Neural cell (in vitro differentiated cells): ENCODE measurements around the gene CTSA.

Experiments used
- EP300 ChIP-seq: fragments of 450-650 bp; conservative IDR thresholded peaks from 2 replicates; pipeline ENCODE4 v1.6.1; 2014; ENCODE audit warnings: antibody characterized with exemption, mild to moderate bottlenecking, moderate library complexity; ENCODE audit not compliant: poor library complexity, severe bottlenecking
- EZH2 ChIP-seq: fragments of 200-600, 300-800 bp; shearing (Covaris generic), sonication (generic); IDR thresholded peaks from 2 replicates; pipeline ENCODE4 v1.6.1; 2014; ENCODE audit warnings: antibody characterized with exemption, low read length, borderline replicate concordance, mild to moderate bottlenecking; ENCODE audit not compliant: insufficient read depth, poor library complexity, severe bottlenecking
- MXI1 ChIP-seq: fragments of 450-650 bp; conservative IDR thresholded peaks from 2 replicates; pipeline ENCODE4 v1.6.1; 2014; ENCODE audit warnings: antibody characterized with exemption, mild to moderate bottlenecking; ENCODE audit not compliant: poor library complexity, severe bottlenecking
- POLR2AphosphoS5 ChIP-seq: IDR thresholded peaks from 2 replicates; pipeline ENCODE4 v1.6.1; 2012
- RAD21 ChIP-seq: fragments of 450-650 bp; conservative IDR thresholded peaks from 2 replicates; pipeline ENCODE4 v1.6.1; 2014; ENCODE audit warnings: antibody characterized with exemption, mild to moderate bottlenecking, moderate library complexity
- SMC3 ChIP-seq: fragments of 450-650 bp; conservative IDR thresholded peaks from 2 replicates; pipeline ENCODE4 v1.6.1; 2014; ENCODE audit warnings: antibody characterized with exemption, mild to moderate bottlenecking, moderate library complexity; ENCODE audit not compliant: poor library complexity
- TAF1 ChIP-seq: IDR thresholded peaks from 2 replicates; pipeline ENCODE4 v1.6.1; 2012; ENCODE audit warnings: low read depth
- TF ChIP-seq, protein P1 (sequence below): fragments of 450-650 bp; IDR thresholded peaks from 2 replicates; pipeline ENCODE4 v1.5.1; 2014; ENCODE audit warnings: antibody characterized with exemption, mild to moderate bottlenecking, moderate library complexity; ENCODE audit not compliant: poor library complexity, severe bottlenecking
- TF ChIP-seq, protein P2 (sequence below): IDR thresholded peaks from 2 replicates; pipeline ENCODE4 v1.6.1; 2012; ENCODE audit warnings: borderline replicate concordance

DNA sequence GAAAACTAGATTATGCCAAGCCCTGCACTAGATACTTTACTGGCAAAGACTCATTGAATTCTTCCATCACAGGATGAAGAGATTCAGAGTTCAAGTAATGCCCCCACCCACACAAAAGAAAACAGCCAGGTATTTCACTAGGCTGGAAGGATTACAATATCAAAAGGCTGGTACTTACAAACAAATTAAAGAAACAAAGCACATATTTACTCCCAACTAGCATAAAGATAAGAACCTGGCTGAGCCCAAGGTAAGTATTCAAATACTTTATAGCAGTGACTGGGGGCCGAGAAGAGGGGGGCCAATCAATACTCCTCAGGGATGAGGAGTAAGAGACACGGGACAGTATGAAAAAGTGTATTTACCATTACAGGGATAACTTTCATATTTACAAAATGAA lies 37.7 kb upstream of the CTSA start:
- no peak for TF ChIP-seq RAD21
- TF ChIP-seq, protein P1, sequence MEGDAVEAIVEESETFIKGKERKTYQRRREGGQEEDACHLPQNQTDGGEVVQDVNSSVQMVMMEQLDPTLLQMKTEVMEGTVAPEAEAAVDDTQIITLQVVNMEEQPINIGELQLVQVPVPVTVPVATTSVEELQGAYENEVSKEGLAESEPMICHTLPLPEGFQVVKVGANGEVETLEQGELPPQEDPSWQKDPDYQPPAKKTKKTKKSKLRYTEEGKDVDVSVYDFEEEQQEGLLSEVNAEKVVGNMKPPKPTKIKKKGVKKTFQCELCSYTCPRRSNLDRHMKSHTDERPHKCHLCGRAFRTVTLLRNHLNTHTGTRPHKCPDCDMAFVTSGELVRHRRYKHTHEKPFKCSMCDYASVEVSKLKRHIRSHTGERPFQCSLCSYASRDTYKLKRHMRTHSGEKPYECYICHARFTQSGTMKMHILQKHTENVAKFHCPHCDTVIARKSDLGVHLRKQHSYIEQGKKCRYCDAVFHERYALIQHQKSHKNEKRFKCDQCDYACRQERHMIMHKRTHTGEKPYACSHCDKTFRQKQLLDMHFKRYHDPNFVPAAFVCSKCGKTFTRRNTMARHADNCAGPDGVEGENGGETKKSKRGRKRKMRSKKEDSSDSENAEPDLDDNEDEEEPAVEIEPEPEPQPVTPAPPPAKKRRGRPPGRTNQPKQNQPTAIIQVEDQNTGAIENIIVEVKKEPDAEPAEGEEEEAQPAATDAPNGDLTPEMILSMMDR, result no peak
- no peak for TF ChIP-seq POLR2AphosphoS5
- TF ChIP-seq MXI1, result no peak
- TF ChIP-seq, protein P2, sequence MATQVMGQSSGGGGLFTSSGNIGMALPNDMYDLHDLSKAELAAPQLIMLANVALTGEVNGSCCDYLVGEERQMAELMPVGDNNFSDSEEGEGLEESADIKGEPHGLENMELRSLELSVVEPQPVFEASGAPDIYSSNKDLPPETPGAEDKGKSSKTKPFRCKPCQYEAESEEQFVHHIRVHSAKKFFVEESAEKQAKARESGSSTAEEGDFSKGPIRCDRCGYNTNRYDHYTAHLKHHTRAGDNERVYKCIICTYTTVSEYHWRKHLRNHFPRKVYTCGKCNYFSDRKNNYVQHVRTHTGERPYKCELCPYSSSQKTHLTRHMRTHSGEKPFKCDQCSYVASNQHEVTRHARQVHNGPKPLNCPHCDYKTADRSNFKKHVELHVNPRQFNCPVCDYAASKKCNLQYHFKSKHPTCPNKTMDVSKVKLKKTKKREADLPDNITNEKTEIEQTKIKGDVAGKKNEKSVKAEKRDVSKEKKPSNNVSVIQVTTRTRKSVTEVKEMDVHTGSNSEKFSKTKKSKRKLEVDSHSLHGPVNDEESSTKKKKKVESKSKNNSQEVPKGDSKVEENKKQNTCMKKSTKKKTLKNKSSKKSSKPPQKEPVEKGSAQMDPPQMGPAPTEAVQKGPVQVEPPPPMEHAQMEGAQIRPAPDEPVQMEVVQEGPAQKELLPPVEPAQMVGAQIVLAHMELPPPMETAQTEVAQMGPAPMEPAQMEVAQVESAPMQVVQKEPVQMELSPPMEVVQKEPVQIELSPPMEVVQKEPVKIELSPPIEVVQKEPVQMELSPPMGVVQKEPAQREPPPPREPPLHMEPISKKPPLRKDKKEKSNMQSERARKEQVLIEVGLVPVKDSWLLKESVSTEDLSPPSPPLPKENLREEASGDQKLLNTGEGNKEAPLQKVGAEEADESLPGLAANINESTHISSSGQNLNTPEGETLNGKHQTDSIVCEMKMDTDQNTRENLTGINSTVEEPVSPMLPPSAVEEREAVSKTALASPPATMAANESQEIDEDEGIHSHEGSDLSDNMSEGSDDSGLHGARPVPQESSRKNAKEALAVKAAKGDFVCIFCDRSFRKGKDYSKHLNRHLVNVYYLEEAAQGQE, result no peak
- no peak for TF ChIP-seq EZH2
- no peak for TF ChIP-seq TAF1
- no peak for TF ChIP-seq EP300
- TF ChIP-seq SMC3, result no peak
